ENCODE data around the gene AHCYL2.

The AHCYL2 gene

GRCh38 chr7:129224251-129225205 is at the start of gene AHCYL2:
AHCYL2 (plus strand) TSS chr7:129225030.
- no peak for TF ChIP-seq Cebpa-rat (IDR thresholded peaks at IDR 0.05)
- H3K27ac ChIP-seq, result peak within 1 kb of the TSS; percentile 89
- H3K4me1 ChIP-seq, result peaks cover 61% of the 10 kb centered on the region

GRCh38 chr7:129176916-129177710 is 47.7 kb upstream of the AHCYL2 start:
- H3K36me3 ChIP-seq, result no peaks in the 10 kb centered on the region
- no peak for TF ChIP-seq Cebpa-rat (IDR thresholded peaks at IDR 0.05)
- H3K9ac ChIP-seq, result no peak overlapping the region
- H3K4me3 ChIP-seq, result no peak overlapping the region
- no peaks in the 10 kb centered on the region for H3K27me3 ChIP-seq
- H3K4me1 ChIP-seq, result no peaks in the 10 kb centered on the region
- peaks cover 8% of the 10 kb centered on the region; the same call in 1 of the 2 replicates for H3K9me3 ChIP-seq
- H3K27ac ChIP-seq, result no peak overlapping the region
- no peak overlapping the region for H3K4me2 ChIP-seq
- no peaks in the 10 kb centered on the region for H4K20me1 ChIP-seq

More at GRCh38 chr7:129224251-129225205, at the start of gene AHCYL2:
- H3K9me3 ChIP-seq, result no peaks in the 10 kb centered on the region
- no peaks in the 10 kb centered on the region for H3K36me3 ChIP-seq
- peak within 1 kb of the TSS; percentile 81 for H3K9ac ChIP-seq
- peaks cover 24% of the 10 kb centered on the region for H4K20me1 ChIP-seq
- peak within 1 kb of the TSS; percentile 88 for H3K4me2 ChIP-seq
- H3K27me3 ChIP-seq, result no peaks in the 10 kb centered on the region
- H3K4me3 ChIP-seq, result peak within 1 kb of the TSS; percentile 89

DNA sequence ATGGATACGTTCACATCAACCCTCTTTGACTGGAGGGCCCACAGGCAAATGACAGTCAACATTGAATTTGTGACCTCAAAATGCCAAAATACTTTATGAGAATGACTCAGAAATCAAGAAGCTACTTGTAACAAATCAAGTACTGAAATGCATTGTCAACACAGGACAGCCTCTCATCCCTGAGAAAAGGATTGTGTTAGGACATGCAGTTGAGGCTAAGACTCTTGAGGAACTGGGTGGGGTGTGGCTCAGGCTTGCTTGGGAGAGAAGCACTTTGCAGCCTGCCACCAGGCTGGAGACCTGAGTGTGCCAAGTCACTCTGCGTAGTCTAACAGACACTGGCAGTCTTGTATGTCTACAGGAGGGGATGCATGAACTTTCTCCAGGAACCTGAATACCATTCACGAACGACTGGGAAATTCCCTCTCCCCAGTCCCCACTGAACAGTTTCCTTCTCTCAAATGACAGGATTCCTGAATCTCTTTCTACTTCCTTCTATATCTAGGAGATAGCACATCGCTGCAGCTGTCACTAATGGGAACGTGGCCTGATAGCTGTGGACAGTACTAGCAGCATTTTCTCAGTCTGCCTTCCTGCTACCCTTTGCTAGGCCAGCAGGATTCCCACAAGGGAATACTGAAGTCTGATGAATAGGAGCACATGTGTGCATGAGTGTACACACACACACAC is 39.7 kb upstream of the AHCYL2 start:
- no peak for TF ChIP-seq Cebpa-rat (IDR thresholded peaks at IDR 0.05)
- no peak overlapping the region for H3K27ac ChIP-seq
- H3K27me3 ChIP-seq, result peaks cover 30% of the 10 kb centered on the region

DNA sequence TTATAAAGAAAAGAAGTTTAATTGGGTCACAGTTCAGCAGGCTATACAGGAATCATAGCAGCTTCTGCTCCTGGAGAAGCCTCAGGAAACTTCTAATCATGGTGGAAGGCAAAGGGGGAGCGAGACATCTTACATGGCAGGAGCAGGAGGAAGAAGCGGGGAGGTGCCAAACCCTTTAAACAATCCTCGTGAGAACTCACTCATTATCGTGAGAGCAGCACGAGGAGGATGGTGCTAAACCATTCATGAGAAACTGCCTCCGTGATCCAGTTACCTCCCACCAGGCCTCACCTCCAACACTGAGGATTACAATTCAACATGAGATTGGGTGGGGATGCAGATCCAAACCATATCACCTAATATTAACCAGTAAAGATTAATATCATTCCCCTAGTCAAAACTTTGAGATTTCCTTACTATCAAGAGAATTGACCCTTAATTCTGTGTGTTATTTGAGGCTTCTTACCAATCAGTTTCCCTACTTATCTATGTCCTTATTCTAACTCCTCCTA is 38.0 kb upstream of the AHCYL2 start:
- H3K4me1 ChIP-seq, result peaks cover 36% of the 10 kb centered on the region
- no peak overlapping the region for H3K4me3 ChIP-seq
- H3K9me3 ChIP-seq, result no peaks in the 10 kb centered on the region
- no peak overlapping the region for H3K9ac ChIP-seq
- peaks cover 34% of the 10 kb centered on the region for H3K27me3 ChIP-seq
- 0 out of 2 replicates have a peak, but pooled peaks cover under 1% of the 10 kb centered on the region for H3K36me3 ChIP-seq
- H4K20me1 ChIP-seq, result peaks cover 19% of the 10 kb centered on the region
- H3K4me2 ChIP-seq, result peak overlapping the region; percentile 13
- no peak for TF ChIP-seq Cebpa-rat (IDR thresholded peaks at IDR 0.05)
- H3K27ac ChIP-seq, result no peak overlapping the region

More for the DNA sequence above, 39.7 kb upstream of the AHCYL2 start:
- peaks cover 3% of the 10 kb centered on the region for H4K20me1 ChIP-seq
- peaks cover 26% of the 10 kb centered on the region for H3K4me1 ChIP-seq
- no peak overlapping the region for H3K4me2 ChIP-seq
- H3K9me3 ChIP-seq, result peaks cover 8% of the 10 kb centered on the region; the same call in 1 of the 2 replicates
- no peaks in the 10 kb centered on the region for H3K36me3 ChIP-seq
- no peak overlapping the region for H3K4me3 ChIP-seq
- no peak overlapping the region for H3K9ac ChIP-seq

DNA sequence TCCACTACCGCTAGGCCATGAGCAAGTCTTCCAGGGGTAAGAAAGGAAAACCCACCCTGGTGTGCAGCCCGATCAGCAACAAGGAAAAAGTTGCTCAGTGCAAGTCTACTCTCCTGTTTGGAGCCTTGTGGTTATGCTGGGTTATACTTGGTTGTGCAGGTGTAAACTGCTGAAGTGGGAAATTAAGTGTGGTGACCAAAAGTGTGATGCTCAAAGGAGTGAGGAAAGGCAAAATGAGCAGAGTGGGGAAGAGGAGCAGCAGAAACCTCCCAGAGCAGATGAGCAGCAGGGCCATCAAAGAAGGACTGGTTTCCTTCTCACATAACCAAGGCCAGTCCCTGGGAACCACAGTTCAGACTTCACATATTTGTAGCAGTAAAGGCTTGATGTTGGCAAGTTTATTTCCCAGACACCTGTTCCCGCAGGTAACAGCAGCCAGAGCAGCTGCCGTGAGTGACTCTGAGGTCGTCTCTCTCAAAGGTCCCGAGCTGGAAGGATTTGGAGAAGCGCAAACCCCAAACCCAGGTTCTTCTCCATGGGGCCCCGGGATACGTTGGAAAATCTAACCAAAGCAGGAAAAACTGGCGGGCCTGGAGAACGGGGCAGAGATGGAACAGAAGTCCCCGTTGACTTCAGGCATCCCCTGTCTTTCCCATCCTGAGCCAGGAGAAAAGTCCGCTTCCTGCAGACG is 37.0 kb upstream of the AHCYL2 start:
- Histone ChIP-seq H3K4me1 (peaks cover 36% of the 10 kb centered on the region), H3K4me2 (peak overlapping the region; percentile 92), H3K9ac (peak overlapping the region; percentile 91), H3K36me3 (peaks cover 11% of the 10 kb centered on the region), H3K4me3 (peak overlapping the region; percentile 96), H4K20me1 (peaks cover 27% of the 10 kb centered on the region), H3K9me3 (no peaks in the 10 kb centered on the region), H3K27ac (peak overlapping the region; percentile 91), H3K27me3 (peaks cover 34% of the 10 kb centered on the region)
- TF ChIP-seq Cebpa-rat (IDR thresholded peaks at IDR 0.05), result no peak

DNA sequence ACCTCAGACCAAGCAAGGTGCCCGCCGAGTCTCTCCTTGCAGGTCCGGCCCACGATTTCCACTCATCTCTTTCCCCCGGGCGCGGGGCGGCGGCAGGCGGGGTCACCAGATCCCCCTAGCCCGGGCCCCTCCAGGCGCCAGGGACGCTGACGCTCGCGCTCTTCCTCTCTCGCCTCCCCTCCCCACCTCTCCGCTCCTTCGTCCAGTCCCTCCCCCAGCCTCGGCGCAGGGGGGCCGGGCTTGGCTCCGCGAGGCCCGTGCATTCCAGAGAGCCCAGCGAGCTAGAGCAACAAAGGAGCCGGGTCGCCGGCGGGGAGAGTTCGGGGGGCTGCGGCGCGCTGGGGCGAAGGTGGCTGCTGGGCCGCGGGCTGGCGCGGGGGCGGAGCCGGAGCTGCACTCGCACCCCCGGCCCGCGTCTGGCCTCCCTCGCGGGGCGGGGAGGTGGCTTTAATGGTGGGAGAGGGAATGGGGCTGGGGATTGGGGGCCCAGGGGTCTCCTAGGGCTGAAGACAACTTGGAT is 36.4 kb upstream of the AHCYL2 start, which contains the start of gene SMO:
SMO (plus strand) TSS at position 262 of the 520 bp plus-strand sequence. CDS start 519 bp downstream, outside the sequence.
- no peaks in the 10 kb centered on the region for H3K9me3 ChIP-seq
- peak within 1 kb of the TSS; percentile 92 for H3K4me2 ChIP-seq
- peak within 1 kb of the TSS; percentile 91 for H3K27ac ChIP-seq
- peaks cover 36% of the 10 kb centered on the region for H3K4me1 ChIP-seq
- TF ChIP-seq Cebpa-rat (IDR thresholded peaks at IDR 0.05), result no peak
- peaks cover 32% of the 10 kb centered on the region for H4K20me1 ChIP-seq
- H3K27me3 ChIP-seq, result peaks cover 34% of the 10 kb centered on the region
- H3K9ac ChIP-seq, result peak within 1 kb of the TSS; percentile 91
- H3K4me3 ChIP-seq, result peak within 1 kb of the TSS; percentile 96
- peaks cover 16% of the 10 kb centered on the region for H3K36me3 ChIP-seq

DNA sequence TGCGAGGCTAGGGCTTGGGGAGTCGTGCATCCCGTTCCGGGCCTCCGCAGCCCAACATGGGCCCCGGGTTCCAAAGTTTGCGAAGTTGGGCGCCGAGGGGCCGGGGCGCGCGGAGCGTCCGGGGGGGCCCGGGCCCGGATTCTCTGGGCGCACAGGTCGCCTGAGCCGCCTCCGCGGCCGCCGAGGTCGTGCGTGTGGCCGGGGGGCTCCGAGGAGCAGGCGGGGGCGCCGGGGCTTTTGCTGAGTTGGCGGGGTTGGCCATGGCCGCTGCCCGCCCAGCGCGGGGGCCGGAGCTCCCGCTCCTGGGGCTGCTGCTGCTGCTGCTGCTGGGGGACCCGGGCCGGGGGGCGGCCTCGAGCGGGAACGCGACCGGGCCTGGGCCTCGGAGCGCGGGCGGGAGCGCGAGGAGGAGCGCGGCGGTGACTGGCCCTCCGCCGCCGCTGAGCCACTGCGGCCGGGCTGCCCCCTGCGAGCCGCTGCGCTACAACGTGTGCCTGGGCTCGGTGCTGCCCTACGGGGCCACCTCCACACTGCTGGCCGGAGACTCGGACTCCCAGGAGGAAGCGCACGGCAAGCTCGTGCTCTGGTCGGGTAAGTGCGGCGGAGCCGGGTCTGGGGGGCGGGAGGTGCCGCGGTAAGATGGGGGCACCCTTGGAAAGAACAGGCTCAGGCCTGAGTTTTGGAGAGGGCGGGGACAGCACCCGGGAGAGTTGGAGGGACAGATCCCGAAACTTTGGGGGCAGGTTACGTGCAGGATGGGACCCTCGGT is 35.8 kb upstream of the AHCYL2 start:
- Histone ChIP-seq H3K36me3 (peaks cover 16% of the 10 kb centered on the region), H3K9ac (peak overlapping the region; percentile 91), H3K9me3 (no peaks in the 10 kb centered on the region), H3K27ac (peak overlapping the region; percentile 91), H3K4me3 (peak overlapping the region; percentile 96), H3K4me2 (peak overlapping the region; percentile 92), H3K27me3 (peaks cover 34% of the 10 kb centered on the region), H3K4me1 (peaks cover 36% of the 10 kb centered on the region), H4K20me1 (peaks cover 32% of the 10 kb centered on the region)
- no peak for TF ChIP-seq Cebpa-rat (IDR thresholded peaks at IDR 0.05)

Measured in BLaER1 (cell line).